GM23338 (cell line): Measurements from ENCODE around the gene KLF11. TPM values are rescaled to one million over a fixed set of nuclear protein-coding genes. Genes with fewer than 3 reads are reported as not detected.

ENCODE experiments used
- ATAC-seq: fragments of 200-7000 bp; cut with Tn5 transposase; 3 replicates; pipeline ENCODE4 v1.9.1; 2020
- DNase-seq: peaks from one replicate; pipeline ENCODE4 v3.0.0-alpha.2; 2015; ENCODE audit warnings: low spot score
- H2AFZ ChIP-seq: fragments of 200-600 bp; sonication (generic); 2 replicates; pipeline ENCODE4 v1.8.0; 2016; ENCODE audit warnings: antibody characterized with exemption, mild to moderate bottlenecking, moderate library complexity
- H3F3A ChIP-seq: fragments of 200-600 bp; sonication (generic); replicated peaks from 2 replicates; pipeline ENCODE4 v1.8.0; 2017; ENCODE audit warnings: antibody characterized with exemption, mixed run types, low read depth
- H3K27ac ChIP-seq: fragments of 200-600 bp; sonication (generic); 2 replicates; pipeline ENCODE4 v1.6.1; 2016; ENCODE audit warnings: low read depth
- H3K27me3 ChIP-seq: fragments of 200-600 bp; sonication (generic); 2 replicates; pipeline ENCODE4 v1.8.0; 2016; ENCODE audit warnings: mild to moderate bottlenecking, mixed run types, moderate library complexity; ENCODE audit not compliant: insufficient read depth
- H3K36me3 ChIP-seq: fragments of 200-600 bp; sonication (generic); 2 replicates; pipeline ENCODE4 v1.8.0; 2016; ENCODE audit warnings: mild to moderate bottlenecking; ENCODE audit not compliant: insufficient read depth
- H3K4me1 ChIP-seq: fragments of 200-600 bp; sonication (generic); 2 replicates; pipeline ENCODE4 v1.8.0; 2016; ENCODE audit warnings: mild to moderate bottlenecking, moderate library complexity; ENCODE audit not compliant: insufficient read depth
- H3K4me2 ChIP-seq: fragments of 200-600 bp; sonication (generic); 2 replicates; pipeline ENCODE4 v1.7.1; 2017; ENCODE audit warnings: mixed run types
- H3K4me3 ChIP-seq: fragments of 200-600 bp; sonication (generic); 2 replicates; pipeline ENCODE4 v1.6.1; 2016; ENCODE audit warnings: mixed run types
- H3K79me2 ChIP-seq: fragments of 200-600 bp; sonication (generic); replicated peaks from 2 replicates; pipeline ENCODE4 v1.8.0; 2017; ENCODE audit warnings: mild to moderate bottlenecking; ENCODE audit not compliant: insufficient read depth
- H3K9me2 ChIP-seq: fragments of 200-600 bp; sonication (generic); 2 replicates; pipeline ENCODE4 v1.8.0; 2017; ENCODE audit not compliant: insufficient read depth
- H4K20me1 ChIP-seq: fragments of 200-600 bp; sonication (generic); replicated peaks from 2 replicates; pipeline ENCODE4 v1.8.0; 2017; ENCODE audit warnings: mild to moderate bottlenecking; ENCODE audit not compliant: insufficient read depth
- H3K27ac Mint-ChIP-seq: 2 replicates; pipeline ENCODE4 v1.8.0; 2020; ENCODE audit warnings: inconsistent platforms, mild to moderate bottlenecking, moderate library complexity, mixed read lengths
- H3K27me3 Mint-ChIP-seq: 3 replicates; pipeline ENCODE4 v1.8.0; 2022; ENCODE audit warnings: low read depth, mild to moderate bottlenecking, moderate library complexity, mixed read lengths, inconsistent platforms; ENCODE audit not compliant: insufficient read depth, poor library complexity
- H3K36me3 Mint-ChIP-seq: 3 replicates; pipeline ENCODE4 v1.8.0; 2021; ENCODE audit warnings: low read depth, mild to moderate bottlenecking, inconsistent platforms, moderate library complexity, mixed read lengths
- H3K4me1 Mint-ChIP-seq: 3 replicates; pipeline ENCODE4 v1.8.0; 2020; ENCODE audit warnings: mild to moderate bottlenecking, inconsistent platforms, mixed read lengths
- H3K4me3 Mint-ChIP-seq: 3 replicates; pipeline ENCODE4 v1.8.0; 2021; ENCODE audit warnings: moderate library complexity, mild to moderate bottlenecking, inconsistent platforms, mixed read lengths
- H3K9me3 Mint-ChIP-seq: 3 replicates; pipeline ENCODE4 v1.8.0; 2020; ENCODE audit warnings: moderate library complexity, mild to moderate bottlenecking, inconsistent platforms, mixed read lengths
- CREB1 ChIP-seq: fragments of 250-450 bp; sonication (Bioruptor Pico); IDR thresholded peaks from 2 replicates; pipeline ENCODE4 v1.5.0; 2020; ENCODE audit warnings: low read depth, mild to moderate bottlenecking, moderate library complexity
- ETS1 ChIP-seq: IDR thresholded peaks from 2 replicates; pipeline ENCODE4 v1.6.1; 2016; ENCODE audit warnings: antibody characterized with exemption
- EZH2 ChIP-seq: fragments of 200-600 bp; sonication (generic); IDR thresholded peaks from one replicate; pipeline ENCODE4 v1.8.0; 2017; ENCODE audit warnings: antibody characterized with exemption, mild to moderate bottlenecking, low read depth; ENCODE audit not compliant: unreplicated experiment
- EZH2phosphoT487 ChIP-seq: fragments of 200-600 bp; sonication (generic); IDR thresholded peaks from one replicate; pipeline ENCODE4 v1.8.1; 2018; ENCODE audit warnings: antibody characterized with exemption; ENCODE audit not compliant: unreplicated experiment
- JUNB ChIP-seq: IDR thresholded peaks from one replicate; pipeline ENCODE4 v1.6.1; 2016; ENCODE audit warnings: antibody characterized with exemption; ENCODE audit not compliant: unreplicated experiment
- NANOG ChIP-seq: IDR thresholded peaks from 2 replicates; pipeline ENCODE4 v1.6.1; 2016; ENCODE audit warnings: antibody characterized with exemption, borderline replicate concordance
- POLR2AphosphoS5 ChIP-seq: IDR thresholded peaks from 2 replicates; pipeline ENCODE4 v1.6.1; 2016; ENCODE audit warnings: antibody characterized with exemption, low read depth
- STAT1 ChIP-seq: IDR thresholded peaks from one replicate; pipeline ENCODE4 v1.6.1; 2016; ENCODE audit warnings: antibody characterized with exemption; ENCODE audit not compliant: unreplicated experiment
- ZNF114 ChIP-seq: fragments of 250-450 bp; sonication (Bioruptor Pico); IDR thresholded peaks from 2 replicates; pipeline ENCODE4 v1.5.0; 2020; ENCODE audit warnings: mild to moderate bottlenecking, moderate library complexity
- ZNF331 ChIP-seq: fragments of 250-450 bp; sonication (Bioruptor Pico); IDR thresholded peaks from 2 replicates; pipeline ENCODE4 v1.5.0; 2020; ENCODE audit warnings: low read depth, mild to moderate bottlenecking, moderate library complexity
- polyA plus RNA-seq: library from polyadenylated mRNA; unstranded; fragments of >200 nt; fragmentation: Nextera tagmentation; extraction: Ambion mirVana; gene quantifications from 2 replicates; pipeline ENCODE4 v1.2.1, GENCODE V29; 2016
- total RNA-seq: library from RNA; depleted of rRNA; stranded (reverse); fragments of >200 nt; shearing (Covaris generic); gene quantifications from 2 replicates; pipeline ENCODE4 v1.2.3, GENCODE V29; 2014
- TF ChIP-seq, protein P1 (sequence below): IDR thresholded peaks from one replicate; pipeline ENCODE4 v1.6.1; 2018; ENCODE audit warnings: antibody characterized with exemption; ENCODE audit not compliant: unreplicated experiment
- TF ChIP-seq, protein P2 (sequence below), 2 experiments: fragments of 200-600 bp in 1 of 2; sonication (generic) in 1 of 2; conservative IDR thresholded peaks; 2 replicates each; pipeline versions ENCODE4 v1.5.1 to v1.6.1; 2016 to 2017; ENCODE audit warnings: antibody characterized with exemption in 2 of 2, low read depth in 2 of 2, mild to moderate bottlenecking in 2 of 2, moderate library complexity in 1 of 2

Gene KLF11
- total and polyA plus RNA-seq, 2 experiments from 2014 or later, result 1.4 to 5.6 TPM

GRCh38 chr2:9997936-9998335, 45.4 kb upstream of the KLF11 start (continued):
- TF ChIP-seq, protein P1, sequence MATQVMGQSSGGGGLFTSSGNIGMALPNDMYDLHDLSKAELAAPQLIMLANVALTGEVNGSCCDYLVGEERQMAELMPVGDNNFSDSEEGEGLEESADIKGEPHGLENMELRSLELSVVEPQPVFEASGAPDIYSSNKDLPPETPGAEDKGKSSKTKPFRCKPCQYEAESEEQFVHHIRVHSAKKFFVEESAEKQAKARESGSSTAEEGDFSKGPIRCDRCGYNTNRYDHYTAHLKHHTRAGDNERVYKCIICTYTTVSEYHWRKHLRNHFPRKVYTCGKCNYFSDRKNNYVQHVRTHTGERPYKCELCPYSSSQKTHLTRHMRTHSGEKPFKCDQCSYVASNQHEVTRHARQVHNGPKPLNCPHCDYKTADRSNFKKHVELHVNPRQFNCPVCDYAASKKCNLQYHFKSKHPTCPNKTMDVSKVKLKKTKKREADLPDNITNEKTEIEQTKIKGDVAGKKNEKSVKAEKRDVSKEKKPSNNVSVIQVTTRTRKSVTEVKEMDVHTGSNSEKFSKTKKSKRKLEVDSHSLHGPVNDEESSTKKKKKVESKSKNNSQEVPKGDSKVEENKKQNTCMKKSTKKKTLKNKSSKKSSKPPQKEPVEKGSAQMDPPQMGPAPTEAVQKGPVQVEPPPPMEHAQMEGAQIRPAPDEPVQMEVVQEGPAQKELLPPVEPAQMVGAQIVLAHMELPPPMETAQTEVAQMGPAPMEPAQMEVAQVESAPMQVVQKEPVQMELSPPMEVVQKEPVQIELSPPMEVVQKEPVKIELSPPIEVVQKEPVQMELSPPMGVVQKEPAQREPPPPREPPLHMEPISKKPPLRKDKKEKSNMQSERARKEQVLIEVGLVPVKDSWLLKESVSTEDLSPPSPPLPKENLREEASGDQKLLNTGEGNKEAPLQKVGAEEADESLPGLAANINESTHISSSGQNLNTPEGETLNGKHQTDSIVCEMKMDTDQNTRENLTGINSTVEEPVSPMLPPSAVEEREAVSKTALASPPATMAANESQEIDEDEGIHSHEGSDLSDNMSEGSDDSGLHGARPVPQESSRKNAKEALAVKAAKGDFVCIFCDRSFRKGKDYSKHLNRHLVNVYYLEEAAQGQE, result no peak
- TF ChIP-seq, protein P2, sequence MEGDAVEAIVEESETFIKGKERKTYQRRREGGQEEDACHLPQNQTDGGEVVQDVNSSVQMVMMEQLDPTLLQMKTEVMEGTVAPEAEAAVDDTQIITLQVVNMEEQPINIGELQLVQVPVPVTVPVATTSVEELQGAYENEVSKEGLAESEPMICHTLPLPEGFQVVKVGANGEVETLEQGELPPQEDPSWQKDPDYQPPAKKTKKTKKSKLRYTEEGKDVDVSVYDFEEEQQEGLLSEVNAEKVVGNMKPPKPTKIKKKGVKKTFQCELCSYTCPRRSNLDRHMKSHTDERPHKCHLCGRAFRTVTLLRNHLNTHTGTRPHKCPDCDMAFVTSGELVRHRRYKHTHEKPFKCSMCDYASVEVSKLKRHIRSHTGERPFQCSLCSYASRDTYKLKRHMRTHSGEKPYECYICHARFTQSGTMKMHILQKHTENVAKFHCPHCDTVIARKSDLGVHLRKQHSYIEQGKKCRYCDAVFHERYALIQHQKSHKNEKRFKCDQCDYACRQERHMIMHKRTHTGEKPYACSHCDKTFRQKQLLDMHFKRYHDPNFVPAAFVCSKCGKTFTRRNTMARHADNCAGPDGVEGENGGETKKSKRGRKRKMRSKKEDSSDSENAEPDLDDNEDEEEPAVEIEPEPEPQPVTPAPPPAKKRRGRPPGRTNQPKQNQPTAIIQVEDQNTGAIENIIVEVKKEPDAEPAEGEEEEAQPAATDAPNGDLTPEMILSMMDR (conservative IDR thresholded peaks at IDR 0.05; ENCODE audit: low read depth in 2 of 2), result no peak
- no peak for TF ChIP-seq CREB1 (CRISPR knock-in tag)
- TF ChIP-seq EZH2phosphoT487, result no peak
- TF ChIP-seq ETS1, result no peak
- no peak for TF ChIP-seq JUNB
- TF ChIP-seq EZH2, result no peak
- no peak for TF ChIP-seq NANOG
- TF ChIP-seq ZNF114, result no peak
- TF ChIP-seq POLR2AphosphoS5, result no peak
- no peak for TF ChIP-seq STAT1

GRCh38 chr2:9998916-9999654, 44.3 kb upstream of the KLF11 start:
- Histone ChIP-seq H3K4me2 (no peak overlapping the region), H3K27me3 (no peaks in the 10 kb centered on the region), H3F3A (no peaks in the 10 kb centered on the region), H3K79me2 (no peaks in the 10 kb centered on the region), H3K36me3 (no peaks in the 10 kb centered on the region), H3K27ac (no peak overlapping the region), H3K4me1 (peaks cover 9% of the 10 kb centered on the region), H3K9me2 (no peaks in the 10 kb centered on the region), H3K4me3 (no peak overlapping the region), H4K20me1 (no peaks in the 10 kb centered on the region), H2AFZ (no peak overlapping the region)
- Mint-ChIP-seq H3K27ac (no peak overlapping the region), H3K4me3 (no peak overlapping the region), H3K9me3 (no peaks in the 10 kb centered on the region), H3K4me1 (peaks cover 8% of the 10 kb centered on the region; the same call in 2 of the 3 replicates), H3K27me3 (no peaks in the 10 kb centered on the region), H3K36me3 (no peaks in the 10 kb centered on the region)
- no peak for DNase-seq
- no peak for ATAC-seq
- TF ChIP-seq POLR2AphosphoS5, result no peak
- TF ChIP-seq EZH2phosphoT487, result no peak
- TF ChIP-seq ZNF114, result no peak
- TF ChIP-seq, protein P2 (conservative IDR thresholded peaks at IDR 0.05; ENCODE audit: low read depth in 2 of 2), result no peak
- TF ChIP-seq ZNF331 (CRISPR knock-in tag), result no peak
- TF ChIP-seq CREB1 (CRISPR knock-in tag), result no peak
- TF ChIP-seq JUNB, result no peak
- no peak for TF ChIP-seq ETS1
- TF ChIP-seq EZH2, result no peak
- TF ChIP-seq NANOG, result no peak
